Trophoblast cell (in vitro differentiated cells and primary cell): ENCODE data around the gene CSGALNACT2.

ENCODE experiments used
- DNase-seq, 2 donors: peaks; one replicate each; pipeline ENCODE4 v3.0.0-alpha.2; 2016
- H2AFZ ChIP-seq: 2 replicates; pipeline ENCODE4 v1.6.1; 2013; ENCODE audit warnings: low read length, moderate library complexity, mild to moderate bottlenecking; ENCODE audit not compliant: insufficient read depth, poor library complexity
- H2AK5ac ChIP-seq: 2 replicates; pipeline ENCODE4 v1.6.1; 2013; ENCODE audit warnings: mild to moderate bottlenecking, low read length
- H2BK120ac ChIP-seq: 2 replicates; pipeline ENCODE4 v1.6.1; 2013; ENCODE audit warnings: low read length, mild to moderate bottlenecking, moderate library complexity; ENCODE audit not compliant: insufficient read depth, poor library complexity
- H2BK12ac ChIP-seq: 2 replicates; pipeline ENCODE4 v1.6.1; 2013; ENCODE audit warnings: mild to moderate bottlenecking, low read length, moderate library complexity
- H2BK5ac ChIP-seq: 2 replicates; pipeline ENCODE4 v1.6.1; 2013; ENCODE audit warnings: low read length, low read depth, moderate library complexity, mild to moderate bottlenecking; ENCODE audit not compliant: poor library complexity
- H3K14ac ChIP-seq: 2 replicates; pipeline ENCODE4 v1.6.1; 2013; ENCODE audit warnings: mild to moderate bottlenecking, low read length
- H3K18ac ChIP-seq: 2 replicates; pipeline ENCODE4 v1.6.1; 2013; ENCODE audit warnings: mild to moderate bottlenecking, low read length
- H3K23ac ChIP-seq: 2 replicates; pipeline ENCODE4 v1.6.1; 2013; ENCODE audit warnings: low read length
- H3K27ac ChIP-seq: 2 replicates; pipeline ENCODE4 v1.5.1; 2013; ENCODE audit warnings: low read depth, mild to moderate bottlenecking, inconsistent platforms, low read length, moderate library complexity
- H3K27me3 ChIP-seq: 2 replicates; pipeline ENCODE4 v1.6.1; 2013; ENCODE audit warnings: inconsistent platforms, mild to moderate bottlenecking, low read length, moderate library complexity; ENCODE audit not compliant: insufficient read depth
- H3K36me3 ChIP-seq, 2 experiments: 1 replicate in 1 of 2; 2 replicates in 1 of 2; pipeline ENCODE4 v1.6.1; 2013; ENCODE audit warnings: low read length in 2 of 2, mild to moderate bottlenecking in 2 of 2, moderate library complexity in 1 of 2; ENCODE audit not compliant: insufficient read depth in 2 of 2, control insufficient read depth in 1 of 2
- H3K4ac ChIP-seq: 2 replicates; pipeline ENCODE4 v1.6.1; 2013; ENCODE audit warnings: low read depth, mild to moderate bottlenecking, low read length, moderate library complexity
- H3K4me1 ChIP-seq, 2 experiments: 1 replicate in 1 of 2; 2 replicates in 1 of 2; pipeline ENCODE4 v1.6.1; 2013; ENCODE audit warnings: low read length in 2 of 2, mild to moderate bottlenecking in 2 of 2, moderate library complexity in 1 of 2; ENCODE audit not compliant: insufficient read depth in 2 of 2, control insufficient read depth in 1 of 2
- H3K4me2 ChIP-seq: 2 replicates; pipeline ENCODE4 v1.6.1; 2013; ENCODE audit warnings: inconsistent platforms, mild to moderate bottlenecking, low read length, moderate library complexity
- H3K4me3 ChIP-seq: 2 replicates; pipeline ENCODE4 v1.5.1; 2013; ENCODE audit warnings: mild to moderate bottlenecking, low read depth, low read length, inconsistent platforms
- H3K79me1 ChIP-seq: one replicate; pipeline ENCODE4 v1.6.1; 2013; ENCODE audit warnings: low read length
- H3K79me2 ChIP-seq: 2 replicates; pipeline ENCODE4 v1.6.1; 2013; ENCODE audit warnings: low read length, mild to moderate bottlenecking; ENCODE audit not compliant: control insufficient read depth, insufficient read depth, poor library complexity
- H3K9ac ChIP-seq: 2 replicates; pipeline ENCODE4 v1.6.1; 2013; ENCODE audit warnings: mild to moderate bottlenecking, low read length
- H3K9me3 ChIP-seq: 2 replicates; pipeline ENCODE4 v1.6.1; 2013; ENCODE audit warnings: low read depth, mild to moderate bottlenecking, control low read depth, inconsistent platforms, low read length; ENCODE audit not compliant: insufficient read depth
- H4K12ac ChIP-seq: 2 replicates; pipeline ENCODE4 v1.6.1; 2013; ENCODE audit warnings: low read depth, mild to moderate bottlenecking, low read length, moderate library complexity
- H4K8ac ChIP-seq: 2 replicates; pipeline ENCODE4 v1.6.1; 2013; ENCODE audit warnings: low read depth, mild to moderate bottlenecking, low read length, moderate library complexity
- H4K91ac ChIP-seq: one replicate; pipeline ENCODE4 v1.6.1; 2013; ENCODE audit warnings: low read depth, mild to moderate bottlenecking, low read length, moderate library complexity
- WGBS: extraction: QIAGEN DNeasy Blood & Tissue Kit; methylation state at CpG from one replicate; pipeline ENCODE4 v1.1.7; 2013; ENCODE audit warnings: missing lambda C conversion rate; ENCODE audit not compliant: insufficient read length, insufficient coverage; ENCODE audit errors: extremely low coverage; 5-methylcytosine and 5-hydroxymethylcytosine counted together

The CSGALNACT2 gene

GRCh38 chr10:43099928-43100327 lies 38.3 kb upstream of the CSGALNACT2 start:
- no peaks in the 10 kb centered on the region for H3K79me2 ChIP-seq
- no peak overlapping the region for H2BK120ac ChIP-seq
- H3K23ac ChIP-seq, result no peak overlapping the region
- no peak overlapping the region for H3K18ac ChIP-seq
- H2AK5ac ChIP-seq, result no peak overlapping the region
- H3K4ac ChIP-seq, result no peak overlapping the region
- no CpG with 5 or more reads among the region's 4 CpGs for WGBS
- DNase-seq, result no peak
- peaks cover 6% of the 10 kb centered on the region for H3K27me3 ChIP-seq
- H2BK12ac ChIP-seq, result no peak overlapping the region
- no peak overlapping the region for H4K91ac ChIP-seq
- H3K79me1 ChIP-seq, result no peaks in the 10 kb centered on the region
- no peak overlapping the region for H3K27ac ChIP-seq
- peaks cover 4 to 5% of the 10 kb centered on the region in 2 experiments for H3K4me1 ChIP-seq
- H2AFZ ChIP-seq, result no peak overlapping the region
- no peak overlapping the region for H2BK5ac ChIP-seq
- H3K4me2 ChIP-seq, result no peak overlapping the region
- peaks cover 9% of the 10 kb centered on the region for H3K9me3 ChIP-seq
- H4K8ac ChIP-seq, result no peak overlapping the region
- H3K36me3 ChIP-seq, result no peaks in the 10 kb centered on the region
- no peak overlapping the region for H3K4me3 ChIP-seq
- no peak overlapping the region for H3K14ac ChIP-seq
- no peak overlapping the region for H4K12ac ChIP-seq
- H3K9ac ChIP-seq, result no peak overlapping the region

- Histone ChIP-seq H3K27me3 (peaks cover 8% of the 10 kb centered on the region), H2BK5ac (no peak overlapping the region), H4K8ac (no peak overlapping the region)
Measured at GRCh38 chr10:43100366-43100765, 37.9 kb upstream of the CSGALNACT2 start.

GRCh38 chr10:43102063-43102828 lies 36.0 kb upstream of the CSGALNACT2 start:
- Histone ChIP-seq H3K4me3 (no peak overlapping the region), H3K4me1 (peaks cover 8 to 10% of the 10 kb centered on the region in 2 experiments), H4K8ac (no peak overlapping the region), H4K91ac (no peak overlapping the region), H3K36me3 (no peaks in the 10 kb centered on the region), H2AK5ac (no peak overlapping the region), H3K79me2 (no peaks in the 10 kb centered on the region), H3K18ac (no peak overlapping the region), H3K23ac (no peak overlapping the region), H3K9ac (no peak overlapping the region), H4K12ac (no peak overlapping the region), H3K79me1 (no peaks in the 10 kb centered on the region), H2AFZ (no peak overlapping the region), H3K9me3 (peaks cover 8% of the 10 kb centered on the region), H3K27ac (no peak overlapping the region), H3K14ac (no peak overlapping the region), H2BK12ac (no peak overlapping the region), H2BK120ac (no peak overlapping the region), H3K27me3 (peaks cover 8% of the 10 kb centered on the region), H3K4me2 (no peak overlapping the region), H2BK5ac (no peak overlapping the region), H3K4ac (no peak overlapping the region)
- DNase-seq, result peak in 1 of 2 donors; percentile 17
- no CpG with 5 or more reads among the region's 19 CpGs for WGBS

More at GRCh38 chr10:43100366-43100765, 37.9 kb upstream of the CSGALNACT2 start:
- Histone ChIP-seq H3K9ac (no peak overlapping the region), H3K27ac (no peak overlapping the region), H2AK5ac (no peak overlapping the region), H3K4me3 (no peak overlapping the region), H3K18ac (no peak overlapping the region), H3K4me2 (no peak overlapping the region), H3K36me3 (no peaks in the 10 kb centered on the region), H3K79me1 (no peaks in the 10 kb centered on the region), H2BK12ac (no peak overlapping the region), H3K4me1 (peaks cover 8 to 10% of the 10 kb centered on the region in 2 experiments), H3K14ac (no peak overlapping the region), H3K23ac (no peak overlapping the region), H3K4ac (no peak overlapping the region), H2BK120ac (no peak overlapping the region), H4K12ac (no peak overlapping the region), H4K91ac (no peak overlapping the region), H3K9me3 (peaks cover 10% of the 10 kb centered on the region), H2AFZ (no peak overlapping the region), H3K79me2 (no peaks in the 10 kb centered on the region)
- DNase-seq, result no peak
- WGBS, result no CpG with 5 or more reads among the region's 17 CpGs

GRCh38 chr10:43105102-43105955 lies 32.9 kb upstream of the CSGALNACT2 start:
- Histone ChIP-seq H2BK12ac (no peak overlapping the region), H3K4me2 (peak overlapping the region; percentile 75), H3K27me3 (peaks cover 8% of the 10 kb centered on the region), H3K14ac (no peak overlapping the region), H3K36me3 (no peaks in the 10 kb centered on the region), H3K79me1 (no peaks in the 10 kb centered on the region), H3K23ac (no peak overlapping the region), H2BK5ac (no peak overlapping the region), H2AK5ac (no peak overlapping the region), H4K91ac (no peak overlapping the region), H2BK120ac (no peak overlapping the region), H3K4me1 (peaks cover 12 to 20% of the 10 kb centered on the region in 2 experiments), H4K8ac (peak overlapping the region; percentile 8), H4K12ac (peak overlapping the region; percentile 37), H3K4ac (no peak overlapping the region), H2AFZ (peak overlapping the region; percentile 27), H3K9me3 (peaks cover 7% of the 10 kb centered on the region), H3K18ac (no peak overlapping the region), H3K9ac (no peak overlapping the region), H3K4me3 (peak overlapping the region; percentile 62), H3K79me2 (no peaks in the 10 kb centered on the region), H3K27ac (no peak overlapping the region)
- no CpG with 5 or more reads among the region's 71 CpGs for WGBS
- peak; percentile 51 to 80 for DNase-seq
